ENCODE measurements around the gene POLR3F. TPM values are rescaled to one million over a fixed set of nuclear protein-coding genes. Genes with fewer than 3 reads are reported as not detected.
A peak's percentile ranks its signal among the peaks of the same experiment; 100 is the strongest.

POLR3F gene
- total and polyA plus RNA-seq, 9 of the 15 experiments (the other 6 are each of a cell fraction or from before 2014, with no cell fraction given): 7.0 to 15.0 (median 9.6) TPM

DNA sequence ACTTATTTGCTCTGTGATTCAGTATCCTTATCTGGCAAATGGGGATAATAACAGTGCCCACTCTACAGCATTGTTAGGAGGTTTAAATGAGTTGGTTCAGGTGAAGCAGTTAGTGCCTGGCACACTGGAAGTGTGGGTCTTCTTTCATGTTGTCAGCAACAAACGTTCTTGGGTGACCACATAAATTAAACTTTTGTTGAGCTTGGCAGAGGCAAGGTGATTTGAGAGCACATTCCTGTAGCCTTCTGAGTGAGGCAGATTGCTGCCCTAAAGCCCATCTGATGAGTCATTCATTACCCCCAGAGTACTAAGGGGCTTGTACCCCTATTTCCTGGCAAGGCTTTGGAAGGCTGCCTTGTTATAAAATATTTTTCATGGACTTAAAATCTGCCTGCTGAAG lies 66.3 kb downstream of the POLR3F start (continued):
- TF ChIP-seq GABPB2 (CRISPR knock-in tag; conservative IDR thresholded peaks at IDR 0.05): no peak
- no peak for TF ChIP-seq MTA3 (IDR thresholded peaks at IDR 0.05; ENCODE audit: borderline replicate concordance)
- no peak for TF ChIP-seq ZNF785 (CRISPR knock-in tag; IDR thresholded peaks at IDR 0.05)

DNA sequence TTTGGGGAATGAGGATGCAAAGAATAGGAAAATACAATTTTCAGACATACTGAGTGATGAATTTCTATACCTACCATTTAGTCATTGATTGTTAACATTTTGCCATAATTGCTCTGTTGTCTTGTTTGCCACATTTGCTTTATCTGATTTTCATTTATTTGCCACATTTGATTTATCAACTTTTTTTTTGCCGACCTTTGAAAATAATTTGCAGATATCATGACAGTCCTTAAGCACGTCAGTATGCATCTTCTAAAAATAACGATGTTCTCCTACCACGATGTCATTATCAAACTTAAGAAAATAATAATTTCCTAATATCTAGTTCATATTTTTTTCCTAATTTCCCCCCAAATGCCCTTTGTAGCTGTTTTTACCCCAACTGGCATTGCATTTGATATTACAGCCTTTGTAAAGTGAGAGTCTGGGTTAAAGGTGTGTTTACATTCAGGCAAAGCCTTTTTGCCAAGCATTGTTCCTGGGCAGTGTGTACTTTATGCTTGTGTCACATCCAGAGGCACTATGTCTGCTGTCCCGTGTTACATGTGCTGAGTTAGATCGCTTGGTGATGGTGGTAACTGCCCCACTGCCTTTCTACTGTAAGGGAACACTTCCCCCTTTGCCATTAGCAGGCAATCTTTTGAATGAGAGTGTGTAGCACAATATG lies 66.9 kb downstream of the POLR3F start:
- ATAC-seq (no peak), DNase-seq (ENCODE audit: extremely low read depth in 1 of 4, low spot score in 3 of 4) (no peak), FAIRE-seq (no peak)
- no TSS peak for BruUV-seq (replicated peaks)
- Histone ChIP-seq H3K4me3 (no peak overlapping the region), H2AFZ (ENCODE audit: low read depth, low read length) (no peak overlapping the region), H3K9me3 (replicated peaks; ENCODE audit: control insufficient read depth, insufficient read depth, low read depth, low read length) (no peaks in the 10 kb centered on the region), H3K9ac (ENCODE audit: insufficient read depth in 1 of 2, low read depth in 2 of 2, low read length in 2 of 2) (no peak overlapping the region), H3K4me2 (ENCODE audit: insufficient read depth, low read length) (no peak overlapping the region), H3K79me2 (ENCODE audit: control insufficient read depth, insufficient read depth, low read length) (no peaks in the 10 kb centered on the region), H3K27ac (ENCODE audit: extremely low read depth, low read depth, low read length) (no peak overlapping the region), H3K27me3 (ENCODE audit: control insufficient read depth in 2 of 2, insufficient read depth in 2 of 2, low read length in 2 of 2) (no peaks in the 10 kb centered on the region), H3K9me1 (ENCODE audit: control insufficient read depth, insufficient read depth, low read length) (no peaks in the 10 kb centered on the region), H4K20me1 (replicated peaks; ENCODE audit: control insufficient read depth, insufficient read depth, low read length) (no peaks in the 10 kb centered on the region), H3K36me3 (ENCODE audit: control insufficient read depth, insufficient read depth, low read length) (peaks cover 60% of the 10 kb centered on the region), H3K4me1 (replicated peaks in 1 of 2; ENCODE audit: control insufficient read depth in 2 of 2, insufficient read depth in 2 of 2, low read length in 2 of 2) (no peaks in the 10 kb centered on the region)
- ChIA-PET CTCF (ENCODE audit: low intra/inter-chr PET ratio) (no interaction called here), POLR2A (no interaction called here)
- in situ Hi-C loops (cut with MboI) (no loop called here), intact Hi-C loops (cut with micrococcal nuclease) (no loop called here)
- 69% methylated on average over 6 of the region's 6 CpGs for WGBS (ENCODE audit: insufficient coverage, low coverage, missing lambda C conversion rate)
- TF ChIP-seq C11orf30 (IDR thresholded peaks at IDR 0.05; ENCODE audit: low read depth) (peak; percentile 27; the same call in 1 of the 2 replicates), MAFF (IDR thresholded peaks at IDR 0.05; ENCODE audit: low read length) (0 out of 2 replicates have a peak, but pooled peaks have one; percentile 3), TARDBP (IDR thresholded peaks at IDR 0.05) (no peak), ZNF316 (IDR thresholded peaks at IDR 0.05) (peak; percentile 63)

MicroRNA genes within 50 kb of the gene (microRNA counts, 767-probe panel; counts per million panel counts)
- not detected for microRNA hsa-miR-3192

Small RNA genes within 50 kb of the gene (microRNA-seq; reads per million reads assigned to microRNA genes)
- not detected for gene MIR3192 (ENCODE audit: borderline microRNAs expressed)

Small RNA genes within 50 kb of the gene (small RNA-seq; reads per million reads assigned to genes)
- gene MIR3192: not detected
- 0.26 reads per million for gene RNA5SP476

Other genes with a start within 250 kb of the POLR3F start
- 4.4 TPM in 2 replicates for gene ZNF133, start 178.9 kb upstream of the POLR3F start, total RNA-seq (2014; rRNA removed)
- 4.9 and 5.2 TPM in 2 replicates for gene ZNF133, start 178.9 kb upstream of the POLR3F start, total RNA-seq (2014; rRNA removed; fragmentation: Illumina TruSeq; extraction: Trizol)
- 3.8 and 5.7 TPM in 2 replicates for gene ZNF133, start 178.9 kb upstream of the POLR3F start, total RNA-seq (2015; rRNA removed; fragmentation: Illumina TruSeq; extraction: Trizol)
- 3.7 and 5.1 TPM in 2 replicates for gene ZNF133, start 178.9 kb upstream of the POLR3F start, total RNA-seq (2021)
- 6.5 and 7.1 TPM in 2 replicates for gene ZNF133, start 178.9 kb upstream of the POLR3F start, polyA plus RNA-seq (2011; rRNA removed)
- 4.1 and 5.1 TPM in 2 replicates for gene ZNF133, start 178.9 kb upstream of the POLR3F start, polyA plus RNA-seq (2014; fragmentation: Illumina TruSeq; extraction: Trizol)
- 1 to 10 TPM; 1.1 to 3.5 TPM for gene ZNF133, start 178.9 kb upstream of the POLR3F start, polyA plus RNA-seq (2014; fragmentation: Nextera tagmentation; extraction: Ambion mirVana)
- 3.3 and 3.4 TPM in 2 replicates for gene ZNF133, start 178.9 kb upstream of the POLR3F start, polyA plus RNA-seq (2014; rRNA removed)
- gene DZANK1, start 360 bp upstream of the POLR3F start, total RNA-seq (2014; rRNA removed): 0.08 TPM in 1 of 2 replicates, not detected in the other
- gene DZANK1, start 360 bp upstream of the POLR3F start, total RNA-seq (2014; rRNA removed; fragmentation: Illumina TruSeq; extraction: Trizol): not detected in 2 replicates
- gene DZANK1, start 360 bp upstream of the POLR3F start, total RNA-seq (2015; rRNA removed; fragmentation: Illumina TruSeq; extraction: Trizol): 0.11 and 0.18 TPM in 2 replicates
- gene DZANK1, start 360 bp upstream of the POLR3F start, total RNA-seq (2021): 0.13 and 0.29 TPM in 2 replicates
- gene DZANK1, start 360 bp upstream of the POLR3F start, polyA plus RNA-seq (2011; rRNA removed): 0.09 and 0.11 TPM in 2 replicates
- 0.04 and 0.15 TPM in 2 replicates for gene DZANK1, start 360 bp upstream of the POLR3F start, polyA plus RNA-seq (2014; fragmentation: Illumina TruSeq; extraction: Trizol)
- under 1 TPM; 0.04 to 0.06 TPM for gene DZANK1, start 360 bp upstream of the POLR3F start, polyA plus RNA-seq (2014; fragmentation: Nextera tagmentation; extraction: Ambion mirVana)
- gene DZANK1, start 360 bp upstream of the POLR3F start, polyA plus RNA-seq (2014; rRNA removed): 0.08 and 0.27 TPM in 2 replicates
- gene RBBP9, start 29.8 kb downstream of the POLR3F start, total RNA-seq (2014; rRNA removed): 1.5 and 1.7 TPM in 2 replicates
- gene RBBP9, start 29.8 kb downstream of the POLR3F start, total RNA-seq (2014; rRNA removed; fragmentation: Illumina TruSeq; extraction: Trizol): 2.7 and 2.8 TPM in 2 replicates
- gene RBBP9, start 29.8 kb downstream of the POLR3F start, total RNA-seq (2015; rRNA removed; fragmentation: Illumina TruSeq; extraction: Trizol): 2.3 and 2.8 TPM in 2 replicates
- 1.4 and 1.5 TPM in 2 replicates for gene RBBP9, start 29.8 kb downstream of the POLR3F start, total RNA-seq (2021)
- 3.2 and 4.4 TPM in 2 replicates for gene RBBP9, start 29.8 kb downstream of the POLR3F start, polyA plus RNA-seq (2011; rRNA removed)
- gene RBBP9, start 29.8 kb downstream of the POLR3F start, polyA plus RNA-seq (2014; fragmentation: Illumina TruSeq; extraction: Trizol): 3.0 and 3.1 TPM in 2 replicates
- gene RBBP9, start 29.8 kb downstream of the POLR3F start, polyA plus RNA-seq (2014; fragmentation: Nextera tagmentation; extraction: Ambion mirVana): 1 to 10 TPM in 1 of 2 experiments, under 1 TPM in 1; 0.94 to 2.5 TPM
- 1.4 and 1.9 TPM in 2 replicates for gene RBBP9, start 29.8 kb downstream of the POLR3F start, polyA plus RNA-seq (2014; rRNA removed)
- gene SEC23B, start 40.5 kb downstream of the POLR3F start, total RNA-seq (2014; rRNA removed): 36.2 and 41.6 TPM in 2 replicates
- 39.9 and 41.4 TPM in 2 replicates for gene SEC23B, start 40.5 kb downstream of the POLR3F start, total RNA-seq (2014; rRNA removed; fragmentation: Illumina TruSeq; extraction: Trizol)
- gene SEC23B, start 40.5 kb downstream of the POLR3F start, total RNA-seq (2015; rRNA removed; fragmentation: Illumina TruSeq; extraction: Trizol): 34.4 and 37.4 TPM in 2 replicates
- gene SEC23B, start 40.5 kb downstream of the POLR3F start, total RNA-seq (2021): 38.4 and 39.5 TPM in 2 replicates
- 67.8 and 70.2 TPM in 2 replicates for gene SEC23B, start 40.5 kb downstream of the POLR3F start, polyA plus RNA-seq (2011; rRNA removed)
- gene SEC23B, start 40.5 kb downstream of the POLR3F start, polyA plus RNA-seq (2014; fragmentation: Illumina TruSeq; extraction: Trizol): 44.2 and 50.1 TPM in 2 replicates
- 10 to 100 TPM; 31.7 to 60.2 TPM for gene SEC23B, start 40.5 kb downstream of the POLR3F start, polyA plus RNA-seq (2014; fragmentation: Nextera tagmentation; extraction: Ambion mirVana)
- gene SEC23B, start 40.5 kb downstream of the POLR3F start, polyA plus RNA-seq (2014; rRNA removed): 38.5 and 40.4 TPM in 2 replicates
- 55.9 and 124 TPM in 2 replicates for gene SMIM26, start 100.0 kb downstream of the POLR3F start, total RNA-seq (2014; rRNA removed)
- gene SMIM26, start 100.0 kb downstream of the POLR3F start, total RNA-seq (2014; rRNA removed; fragmentation: Illumina TruSeq; extraction: Trizol): 81.1 and 81.9 TPM in 2 replicates
- 86.7 and 90.7 TPM in 2 replicates for gene SMIM26, start 100.0 kb downstream of the POLR3F start, total RNA-seq (2015; rRNA removed; fragmentation: Illumina TruSeq; extraction: Trizol)
- gene SMIM26, start 100.0 kb downstream of the POLR3F start, total RNA-seq (2021): 46.8 and 46.9 TPM in 2 replicates
- gene SMIM26, start 100.0 kb downstream of the POLR3F start, polyA plus RNA-seq (2011; rRNA removed): 89.0 and 96.2 TPM in 2 replicates
- gene SMIM26, start 100.0 kb downstream of the POLR3F start, polyA plus RNA-seq (2014; fragmentation: Illumina TruSeq; extraction: Trizol): 86.5 and 97.9 TPM in 2 replicates
- 100 to 1,000 TPM; 158 to 186 TPM for gene SMIM26, start 100.0 kb downstream of the POLR3F start, polyA plus RNA-seq (2014; fragmentation: Nextera tagmentation; extraction: Ambion mirVana)
- gene SMIM26, start 100.0 kb downstream of the POLR3F start, polyA plus RNA-seq (2014; rRNA removed): 73.4 and 80.5 TPM in 2 replicates
- gene DTD1, start 120.7 kb downstream of the POLR3F start, total RNA-seq (2014; rRNA removed): 28.6 and 32.8 TPM in 2 replicates
- gene DTD1, start 120.7 kb downstream of the POLR3F start, total RNA-seq (2014; rRNA removed; fragmentation: Illumina TruSeq; extraction: Trizol): 27.0 and 28.6 TPM in 2 replicates
- gene DTD1, start 120.7 kb downstream of the POLR3F start, total RNA-seq (2015; rRNA removed; fragmentation: Illumina TruSeq; extraction: Trizol): 25.8 TPM in 2 replicates
- gene DTD1, start 120.7 kb downstream of the POLR3F start, total RNA-seq (2021): 26.3 and 27.1 TPM in 2 replicates
- 24.3 and 26.3 TPM in 2 replicates for gene DTD1, start 120.7 kb downstream of the POLR3F start, polyA plus RNA-seq (2011; rRNA removed)
- gene DTD1, start 120.7 kb downstream of the POLR3F start, polyA plus RNA-seq (2014; fragmentation: Illumina TruSeq; extraction: Trizol): 26.1 and 26.8 TPM in 2 replicates
- 1 to 10 TPM; 5.7 to 9.6 TPM for gene DTD1, start 120.7 kb downstream of the POLR3F start, polyA plus RNA-seq (2014; fragmentation: Nextera tagmentation; extraction: Ambion mirVana)
- gene DTD1, start 120.7 kb downstream of the POLR3F start, polyA plus RNA-seq (2014; rRNA removed): 27.2 and 32.5 TPM in 2 replicates